Stomach (tissue), 9 donors: ENCODE data around the gene COL23A1. TPM values are rescaled to one million over a fixed set of nuclear protein-coding genes. Genes with fewer than 3 reads are reported as not detected.

Experiments used
- DNase-seq, 2 donors: peaks; one replicate each; pipeline versions ENCODE4 v3.0.0 to v3.0.0-alpha.2; 2013 to 2019
- H3K27ac ChIP-seq, 5 donors: fragments of 200-600 bp in 4 of 5; sonication (generic) in 4 of 5; one replicate each; pipeline ENCODE4 v1.5.1; 2013 to 2019; ENCODE audit warnings: mild to moderate bottlenecking in 1 of 5, moderate library complexity in 1 of 5
- H3K27me3 ChIP-seq, 3 donors: fragments of 200-600 bp; sonication (generic); one replicate each; pipeline ENCODE4 v1.5.1; 2017 to 2019; ENCODE audit warnings: mixed run types in 1 of 3
- H3K36me3 ChIP-seq, 4 donors: fragments of 200-600 bp; sonication (generic); 1 replicate in 3 of 4; 2 replicates in 1 of 4; pipeline ENCODE4 v1.5.1; 2016 to 2019
- H3K4me1 ChIP-seq, 4 donors: fragments of 200-600 bp; sonication (generic); one replicate each; pipeline ENCODE4 v1.5.1; 2016 to 2019
- H3K4me3 ChIP-seq, 4 donors: fragments of 200-600 bp; sonication (generic) in 3 of 4; one replicate each; pipeline ENCODE4 v1.5.1; 2016 to 2019; ENCODE audit warnings: mild to moderate bottlenecking in 1 of 4
- H3K9me3 ChIP-seq, 4 donors: fragments of 200-600 bp; sonication (generic); one replicate each; pipeline ENCODE4 v1.5.1; 2016 to 2019
- CTCF ChIP-seq, 7 experiments: fragments of 450-650 bp in 4 of 7; fragments of 200-600 bp in 3 of 7; sonication (generic) in 3 of 7; IDR thresholded peaks; one replicate each; pipeline ENCODE4 v1.5.1; 2016 to 2019; ENCODE audit warnings: antibody characterized with exemption in 7 of 7, control low read depth in 2 of 7, mild to moderate bottlenecking in 1 of 7
- EP300 ChIP-seq: sonication (generic); formaldehyde crosslinking; IDR thresholded peaks from one replicate; pipeline ENCODE4 v1.6.1; 2017; ENCODE audit warnings: antibody characterized with exemption
- POLR2A ChIP-seq, 4 donors: fragments of 450-650 bp; IDR thresholded peaks; one replicate each; pipeline ENCODE4 v1.6.1; 2016; ENCODE audit warnings: antibody characterized with exemption in 4 of 4, control low read depth in 2 of 4, mild to moderate bottlenecking in 1 of 4, moderate library complexity in 1 of 4
- POLR2AphosphoS5 ChIP-seq, 3 donors: sonication (generic); formaldehyde crosslinking; IDR thresholded peaks; one replicate each; pipeline ENCODE4 v1.6.1; 2016; ENCODE audit warnings: antibody characterized with exemption in 3 of 3
- WGBS, 5 donors: extraction: QIAGEN DNeasy Blood & Tissue Kit in 3 of 5; methylation state at CpG; one replicate each; pipeline versions ENCODE4 v1.1.5 to v1.1.7; 2013 to 2018; 5-methylcytosine and 5-hydroxymethylcytosine counted together
- intact Hi-C: fragments of 100-400 bp; cut with DNase I; formaldehyde crosslinking; loops from one replicate; pipeline ENCODE4 v1.15.1; 2023; ENCODE audit warnings: low total_unique reads
- polyA plus RNA-seq, 3 donors: library from polyadenylated mRNA; stranded (reverse); fragments of 200-250 nt; gene quantifications; one replicate each; pipeline ENCODE4 v1.2.3, GENCODE V29; 2013
- total RNA-seq, 5 donors: library from RNA; depleted of rRNA; stranded (reverse); fragments of >200 nt; gene quantifications; one replicate each; pipeline versions ENCODE4 v1.1.0 to v1.2.3, GENCODE V29; 2014 to 2016
- donor health status: healthy with polysubstance abuse.
- donor health status: Bipolar disorder and iron deficiency.
- donor health status: healthy.

COL23A1 gene
- total and polyA plus RNA-seq, 8 donors, result under 0.01 to 7.0 (median 1.4) TPM

- 90 to 94% (median 92%) methylated on average over 12 of the region's 12 CpGs for WGBS, 5 donors
- no peaks in the 10 kb centered on the region for H3K36me3 ChIP-seq
- peaks cover 0 to 17% (median 3%) of the 10 kb centered on the region in 4 donors for H3K4me1 ChIP-seq
- no peaks in the 10 kb centered on the region for H3K9me3 ChIP-seq
- H3K4me3 ChIP-seq, result no peak overlapping the region
- intact Hi-C loops, result no loop called here
- no peak overlapping the region for H3K27ac ChIP-seq
- DNase-seq, result no peak
- H3K27me3 ChIP-seq, result peaks cover 0 to 22% (median 0%) of the 10 kb centered on the region in 3 donors
- TF ChIP-seq EP300 (no peak), CTCF (IDR thresholded peaks at IDR 0.05) (no peak), POLR2A (IDR thresholded peaks at IDR 0.05) (no peak), POLR2AphosphoS5 (IDR thresholded peaks at IDR 0.05) (no peak)
These were observed 173.8 kb downstream of the COL23A1 start for GRCh38 chr5:178416206-178416882.

GRCh38 chr5:178415353-178415752, 174.8 kb downstream of the COL23A1 start:
- Histone ChIP-seq H3K36me3 (no peaks in the 10 kb centered on the region), H3K9me3 (peaks cover 0 to 2% (median 0%) of the 10 kb centered on the region in 4 donors), H3K27me3 (peaks cover 0 to 17% (median 0%) of the 10 kb centered on the region in 3 donors), H3K4me3 (no peak overlapping the region), H3K27ac (no peak overlapping the region), H3K4me1 (peaks cover 0 to 17% (median 3%) of the 10 kb centered on the region in 4 donors)
- DNase-seq, result no peak
- intact Hi-C loops, result no loop called here
- no peak for TF ChIP-seq CTCF (IDR thresholded peaks at IDR 0.05)
- TF ChIP-seq POLR2AphosphoS5 (IDR thresholded peaks at IDR 0.05), result no peak
- TF ChIP-seq POLR2A (IDR thresholded peaks at IDR 0.05), result no peak
- TF ChIP-seq EP300, result no peak
- WGBS, 5 donors, result 81 to 88% (median 85%) methylated on average over 10 to 17 of the region's 17 CpGs

- no peak for TF ChIP-seq POLR2AphosphoS5 (IDR thresholded peaks at IDR 0.05)
- no peak for TF ChIP-seq EP300
- TF ChIP-seq POLR2A (IDR thresholded peaks at IDR 0.05), result no peak
- TF ChIP-seq CTCF (IDR thresholded peaks at IDR 0.05), result no peak
- no peak for DNase-seq
- 58 to 69% (median 67%) methylated on average over 2 to 4 of the region's 4 CpGs for WGBS, 5 donors
- Histone ChIP-seq H3K4me1 (peaks cover 0 to 7% (median 0%) of the 10 kb centered on the region in 4 donors), H3K4me3 (no peak overlapping the region), H3K27me3 (peaks cover 0 to 17% (median 0%) of the 10 kb centered on the region in 3 donors), H3K36me3 (no peaks in the 10 kb centered on the region), H3K27ac (no peak overlapping the region), H3K9me3 (peaks cover 0 to 5% (median 0%) of the 10 kb centered on the region in 4 donors)
- intact Hi-C loops, result no loop called here
These were observed 176.2 kb downstream of the COL23A1 start for GRCh38 chr5:178413988-178414387.

GRCh38 chr5:178411083-178411482, 179.1 kb downstream of the COL23A1 start:
- no peaks in the 10 kb centered on the region for H3K4me1 ChIP-seq
- TF ChIP-seq CTCF (IDR thresholded peaks at IDR 0.05), result no peak
- TF ChIP-seq POLR2AphosphoS5 (IDR thresholded peaks at IDR 0.05), result no peak
- TF ChIP-seq EP300, result no peak
- TF ChIP-seq POLR2A (IDR thresholded peaks at IDR 0.05), result no peak
- WGBS, 5 donors, result 67 to 81% (median 69%) methylated on average over 2 of the region's 2 CpGs
- H3K27me3 ChIP-seq, result peaks cover 0 to 13% (median 0%) of the 10 kb centered on the region in 3 donors
- peaks cover 0 to 15% (median 2%) of the 10 kb centered on the region in 4 donors for H3K9me3 ChIP-seq
- no peak overlapping the region for H3K4me3 ChIP-seq
- H3K36me3 ChIP-seq, result no peaks in the 10 kb centered on the region
- intact Hi-C loops, result no loop called here
- no peak overlapping the region for H3K27ac ChIP-seq
- no peak for DNase-seq
